ENCODE measurements around the gene TAPT1. TPM values are rescaled to one million over a fixed set of nuclear protein-coding genes. Genes with fewer than 3 reads are reported as not detected.

TAPT1 gene, protein sequence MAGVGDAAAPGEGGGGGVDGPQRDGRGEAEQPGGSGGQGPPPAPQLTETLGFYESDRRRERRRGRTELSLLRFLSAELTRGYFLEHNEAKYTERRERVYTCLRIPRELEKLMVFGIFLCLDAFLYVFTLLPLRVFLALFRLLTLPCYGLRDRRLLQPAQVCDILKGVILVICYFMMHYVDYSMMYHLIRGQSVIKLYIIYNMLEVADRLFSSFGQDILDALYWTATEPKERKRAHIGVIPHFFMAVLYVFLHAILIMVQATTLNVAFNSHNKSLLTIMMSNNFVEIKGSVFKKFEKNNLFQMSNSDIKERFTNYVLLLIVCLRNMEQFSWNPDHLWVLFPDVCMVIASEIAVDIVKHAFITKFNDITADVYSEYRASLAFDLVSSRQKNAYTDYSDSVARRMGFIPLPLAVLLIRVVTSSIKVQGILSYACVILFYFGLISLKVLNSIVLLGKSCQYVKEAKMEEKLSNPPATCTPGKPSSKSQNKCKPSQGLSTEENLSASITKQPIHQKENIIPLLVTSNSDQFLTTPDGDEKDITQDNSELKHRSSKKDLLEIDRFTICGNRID
- total RNA-seq = 12.9 and 14.5 TPM in 2 replicates

GRCh38 chr4:16225863-16226815, at the start of gene TAPT1:
Gene TAPT1, minus strand, starts transcription at chr4:16226471. Its CDS starts 14 bp downstream, at chr4:16226457.

Other genes with a start within 250 kb of the TAPT1 start
- 0.12 TPM in 1 of 2 replicates, not detected in the other for gene PROM1, start 142.4 kb downstream of the TAPT1 start, total RNA-seq